ENCODE results near the gene TSPAN3. TPM values are rescaled to one million over a fixed set of nuclear protein-coding genes. Genes with fewer than 3 reads are reported as not detected.

The TSPAN3 gene
- total and polyA plus RNA-seq, 2 donors, result 160 to 192 TPM

- Histone ChIP-seq H3K36me3 (ENCODE audit: insufficient read depth) (no peaks in the 10 kb centered on the region), H3K4me1 (ENCODE audit: insufficient read depth) (no peaks in the 10 kb centered on the region), H3K4me3 (ENCODE audit: low read depth, low read length) (no peak overlapping the region), H3K27ac (ENCODE audit: low read depth) (no peak overlapping the region)
- 85% methylated on average over 7 of the region's 7 CpGs for WGBS
- no peak for DNase-seq (ENCODE audit: extremely low spot score)
Observed at GRCh38 chr15:77097248-77097721, 26.4 kb upstream of the TSPAN3 start.

GRCh38 chr15:77096541-77096940 lies 25.6 kb upstream of the TSPAN3 start:
- no peaks in the 10 kb centered on the region for H3K36me3 ChIP-seq (ENCODE audit: insufficient read depth)
- WGBS, result 83% methylated on average over 7 of the region's 7 CpGs
- DNase-seq (ENCODE audit: extremely low spot score), result no peak
- H3K27ac ChIP-seq (ENCODE audit: low read depth), result no peak overlapping the region
- no peaks in the 10 kb centered on the region for H3K4me1 ChIP-seq (ENCODE audit: insufficient read depth)
- H3K4me3 ChIP-seq (ENCODE audit: low read depth, low read length), result no peak overlapping the region

GRCh38 chr15:77096138-77096537 lies 25.2 kb upstream of the TSPAN3 start:
- Histone ChIP-seq H3K4me1 (ENCODE audit: insufficient read depth) (no peaks in the 10 kb centered on the region), H3K36me3 (ENCODE audit: insufficient read depth) (no peaks in the 10 kb centered on the region), H3K27ac (ENCODE audit: low read depth) (no peak overlapping the region), H3K4me3 (ENCODE audit: low read depth, low read length) (no peak overlapping the region)
- no peak for DNase-seq (ENCODE audit: extremely low spot score)
- WGBS, result 58% methylated on average over 4 of the region's 4 CpGs

GRCh38 chr15:77094397-77095030 lies 23.6 kb upstream of the TSPAN3 start:
- H3K27ac ChIP-seq (ENCODE audit: low read depth), result no peak overlapping the region

GRCh38 chr15:77093436-77093835 lies 22.5 kb upstream of the TSPAN3 start:
- 65% methylated on average over 1 of the region's 1 CpG for WGBS

More at GRCh38 chr15:77094397-77095030, 23.6 kb upstream of the TSPAN3 start:
- Histone ChIP-seq H3K4me3 (ENCODE audit: low read depth, low read length) (no peak overlapping the region), H3K36me3 (ENCODE audit: insufficient read depth) (no peaks in the 10 kb centered on the region), H3K4me1 (ENCODE audit: insufficient read depth) (no peaks in the 10 kb centered on the region)
- 92% methylated on average over 11 of the region's 11 CpGs for WGBS
- DNase-seq (ENCODE audit: extremely low spot score), result no peak

GRCh38 chr15:77091097-77091496 lies 20.2 kb upstream of the TSPAN3 start:
- Histone ChIP-seq H3K4me3 (ENCODE audit: low read depth, low read length) (no peak overlapping the region), H3K4me1 (ENCODE audit: insufficient read depth) (no peaks in the 10 kb centered on the region), H3K27ac (ENCODE audit: low read depth) (no peak overlapping the region), H3K36me3 (ENCODE audit: insufficient read depth) (no peaks in the 10 kb centered on the region)
- no peak for DNase-seq (ENCODE audit: extremely low spot score)
- 80% methylated on average over 2 of the region's 2 CpGs for WGBS

More at GRCh38 chr15:77093436-77093835, 22.5 kb upstream of the TSPAN3 start:
- H3K4me3 ChIP-seq (ENCODE audit: low read depth, low read length), result no peak overlapping the region
- DNase-seq (ENCODE audit: extremely low spot score), result no peak
- no peaks in the 10 kb centered on the region for H3K36me3 ChIP-seq (ENCODE audit: insufficient read depth)
- no peaks in the 10 kb centered on the region for H3K4me1 ChIP-seq (ENCODE audit: insufficient read depth)
- no peak overlapping the region for H3K27ac ChIP-seq (ENCODE audit: low read depth)

- DNase-seq (ENCODE audit: extremely low spot score), result no peak
- H3K27ac ChIP-seq (ENCODE audit: low read depth), result no peak overlapping the region
- no peaks in the 10 kb centered on the region for H3K36me3 ChIP-seq (ENCODE audit: insufficient read depth)
- H3K4me1 ChIP-seq (ENCODE audit: insufficient read depth), result no peaks in the 10 kb centered on the region
- 85% methylated on average over 2 of the region's 2 CpGs for WGBS
- H3K4me3 ChIP-seq (ENCODE audit: low read depth, low read length), result no peak overlapping the region
Observed at GRCh38 chr15:77087213-77087612, 16.3 kb upstream of the TSPAN3 start.

- Histone ChIP-seq H3K27ac (ENCODE audit: low read depth) (no peak overlapping the region), H3K4me1 (ENCODE audit: insufficient read depth) (no peaks in the 10 kb centered on the region), H3K4me3 (ENCODE audit: low read depth, low read length) (no peak overlapping the region), H3K36me3 (ENCODE audit: insufficient read depth) (no peaks in the 10 kb centered on the region)
- 64% methylated on average over 2 of the region's 2 CpGs for WGBS
- no peak for DNase-seq (ENCODE audit: extremely low spot score)
Observed at GRCh38 chr15:77085297-77085696, 14.4 kb upstream of the TSPAN3 start.

GRCh38 chr15:77084436-77084835 lies 13.5 kb upstream of the TSPAN3 start:
- DNase-seq (ENCODE audit: extremely low spot score), result no peak
- Histone ChIP-seq H3K4me3 (ENCODE audit: low read depth, low read length) (no peak overlapping the region), H3K27ac (ENCODE audit: low read depth) (no peak overlapping the region), H3K4me1 (ENCODE audit: insufficient read depth) (no peaks in the 10 kb centered on the region), H3K36me3 (ENCODE audit: insufficient read depth) (no peaks in the 10 kb centered on the region)
- 92% methylated on average over 8 of the region's 8 CpGs for WGBS

GRCh38 chr15:77083381-77084160 lies 12.7 kb upstream of the TSPAN3 start:
- 16% methylated on average over 21 of the region's 21 CpGs for WGBS
- peak overlapping the region; percentile 22 for H3K4me3 ChIP-seq (ENCODE audit: low read depth, low read length)
- H3K4me1 ChIP-seq (ENCODE audit: insufficient read depth), result no peaks in the 10 kb centered on the region
- H3K36me3 ChIP-seq (ENCODE audit: insufficient read depth), result no peaks in the 10 kb centered on the region
- DNase-seq (ENCODE audit: extremely low spot score), result no peak
- no peak overlapping the region for H3K27ac ChIP-seq (ENCODE audit: low read depth)

GRCh38 chr15:77081971-77082370 lies 11.1 kb upstream of the TSPAN3 start:
- WGBS, result 71% methylated on average over 5 of the region's 5 CpGs
- H3K4me1 ChIP-seq (ENCODE audit: insufficient read depth), result no peaks in the 10 kb centered on the region
- no peak overlapping the region for H3K27ac ChIP-seq (ENCODE audit: low read depth)
- no peaks in the 10 kb centered on the region for H3K36me3 ChIP-seq (ENCODE audit: insufficient read depth)
- no peak overlapping the region for H3K4me3 ChIP-seq (ENCODE audit: low read depth, low read length)
- DNase-seq (ENCODE audit: extremely low spot score), result no peak

GRCh38 chr15:77076323-77076915 lies 5.5 kb upstream of the TSPAN3 start:
- Histone ChIP-seq H3K27ac (ENCODE audit: low read depth) (no peak overlapping the region), H3K4me3 (ENCODE audit: low read depth, low read length) (no peak overlapping the region), H3K36me3 (ENCODE audit: insufficient read depth) (no peaks in the 10 kb centered on the region), H3K4me1 (ENCODE audit: insufficient read depth) (no peaks in the 10 kb centered on the region)
- WGBS, result 68% methylated on average over 4 of the region's 4 CpGs
- DNase-seq (ENCODE audit: extremely low spot score), result no peak

GRCh38 chr15:77075528-77075927 lies 4.6 kb upstream of the TSPAN3 start:
- Histone ChIP-seq H3K4me3 (ENCODE audit: low read depth, low read length) (no peak overlapping the region), H3K4me1 (ENCODE audit: insufficient read depth) (no peaks in the 10 kb centered on the region), H3K27ac (ENCODE audit: low read depth) (no peak overlapping the region), H3K36me3 (ENCODE audit: insufficient read depth) (no peaks in the 10 kb centered on the region)
- 66% methylated on average over 9 of the region's 9 CpGs for WGBS
- no peak for DNase-seq (ENCODE audit: extremely low spot score)

GRCh38 chr15:77074350-77074749 lies 3.4 kb upstream of the TSPAN3 start:
- 60% methylated on average over 2 of the region's 2 CpGs for WGBS
- H3K27ac ChIP-seq (ENCODE audit: low read depth), result no peak overlapping the region
- DNase-seq (ENCODE audit: extremely low spot score), result no peak
- no peaks in the 10 kb centered on the region for H3K4me1 ChIP-seq (ENCODE audit: insufficient read depth)
- no peaks in the 10 kb centered on the region for H3K36me3 ChIP-seq (ENCODE audit: insufficient read depth)
- H3K4me3 ChIP-seq (ENCODE audit: low read depth, low read length), result no peak overlapping the region

Data from urinary bladder (tissue), 4 donors.